Hepatic stellate cell (primary cell): ENCODE data around the gene MIA3.

Experiments
- DNase-seq: peaks from one replicate; pipeline ENCODE4 v3.0.0; 2011; ENCODE audit warnings: low spot score

The MIA3 gene

GRCh38 chr1:222618880-222619596 is 1.1 kb downstream of the MIA3 start:
- DNase-seq = peak; percentile 26

- no peak for DNase-seq
These were observed 2.7 kb downstream of the MIA3 start for GRCh38 chr1:222620566-222620965.

GRCh38 chr1:222622765-222623164 is 4.9 kb downstream of the MIA3 start:
- no peak for DNase-seq

- no peak for DNase-seq
These were observed 5.6 kb downstream of the MIA3 start for GRCh38 chr1:222623458-222623857.

- no peak for DNase-seq
These were observed 6.3 kb downstream of the MIA3 start for GRCh38 chr1:222624214-222624613.

- DNase-seq = peak; percentile 24
These were observed 9.3 kb downstream of the MIA3 start for GRCh38 chr1:222627232-222627631.

GRCh38 chr1:222629921-222630535 is 12.1 kb downstream of the MIA3 start:
- DNase-seq = no peak

- no peak for DNase-seq
These were observed 13.8 kb downstream of the MIA3 start for GRCh38 chr1:222631611-222632208.

GRCh38 chr1:222632749-222633148 is 14.9 kb downstream of the MIA3 start:
- DNase-seq = no peak

- peak; percentile 24 for DNase-seq
These were observed 16.5 kb downstream of the MIA3 start for GRCh38 chr1:222634180-222635013.

- no peak for DNase-seq
These were observed 23.5 kb downstream of the MIA3 start for GRCh38 chr1:222641269-222641948.

- no peak for DNase-seq
These were observed 24.6 kb downstream of the MIA3 start for GRCh38 chr1:222642468-222642867.

GRCh38 chr1:222643606-222643937 is 25.7 kb downstream of the MIA3 start:
- peak; percentile 5 for DNase-seq

GRCh38 chr1:222643938-222644635 is 26.2 kb downstream of the MIA3 start:
- peak; percentile 85 for DNase-seq

- no peak for DNase-seq
These were observed 26.7 kb downstream of the MIA3 start for GRCh38 chr1:222644636-222644980.

- no peak for DNase-seq
These were observed 34.8 kb downstream of the MIA3 start for GRCh38 chr1:222652676-222653075.

- no peak for DNase-seq
These were observed 35.4 kb downstream of the MIA3 start for GRCh38 chr1:222653178-222653827.

- no peak for DNase-seq
These were observed 37.0 kb downstream of the MIA3 start for GRCh38 chr1:222654849-222655248.

GRCh38 chr1:222656391-222657155 is 38.7 kb downstream of the MIA3 start:
- no peak for DNase-seq

- DNase-seq = no peak
These were observed 40.0 kb downstream of the MIA3 start for GRCh38 chr1:222657899-222658298.
